ENCODE data around the gene WDR88. TPM values are rescaled to one million over a fixed set of nuclear protein-coding genes. Genes with fewer than 3 reads are reported as not detected.

Gene WDR88
- total and polyA plus RNA-seq, 2 of the 8 experiments (the other 6 are each of a cell fraction or from before 2014, with no cell fraction given) = not detected

- no peak for TF ChIP-seq CHD7 (IDR thresholded peaks at IDR 0.05; ENCODE audit: insufficient replicate concordance, low read length)
- TF ChIP-seq SIX5 (IDR thresholded peaks at IDR 0.05; ENCODE audit: low read depth, low read length) = no peak
- no peak for TF ChIP-seq RAD21 (IDR thresholded peaks at IDR 0.05 in 1 of 2, conservative IDR thresholded peaks at IDR 0.05 in 1 of 2; ENCODE audit: low read depth in 2 of 2, low read length in 2 of 2)
These were observed 1.5 kb upstream of the WDR88 start (continued) for GRCh38 chr19:33130433-33130832.

Measured in H1 (cell line).